ENCODE measurements around the gene PBX1. TPM values are rescaled to one million over a fixed set of nuclear protein-coding genes. Genes with fewer than 3 reads are reported as not detected.

PBX1 gene
- total RNA-seq, 2 experiments from 2014 or later, result 0.17 TPM

GRCh38 chr1:164569866-164570265 lies 10.9 kb downstream of the PBX1 start:
- CTCF ChIA-PET, result no interaction called here
- no peaks in the 10 kb centered on the region for H3K9me3 Mint-ChIP-seq
- POLR2A ChIA-PET, result no interaction called here
- no peak for DNase-seq
- no peak overlapping the region for H3K27ac Mint-ChIP-seq
- H3K27me3 Mint-ChIP-seq, result no peaks in the 10 kb centered on the region
- H3K4me3 Mint-ChIP-seq, result no peak overlapping the region
- H3K36me3 Mint-ChIP-seq, result no peaks in the 10 kb centered on the region
- no peaks in the 10 kb centered on the region for H3K4me1 Mint-ChIP-seq (ENCODE audit: low read depth)
- intact Hi-C loops (cut with micrococcal nuclease), result no loop called here

- H3K4me1 Mint-ChIP-seq (ENCODE audit: low read depth), result no peaks in the 10 kb centered on the region
- no peak for DNase-seq
- ChIA-PET POLR2A (no interaction called here), CTCF (no interaction called here)
- intact Hi-C loops (cut with micrococcal nuclease), result no loop called here
- no peak overlapping the region for H3K27ac Mint-ChIP-seq
- H3K36me3 Mint-ChIP-seq, result no peaks in the 10 kb centered on the region
- H3K4me3 Mint-ChIP-seq, result no peak overlapping the region
- peaks cover 2% of the 10 kb centered on the region for H3K9me3 Mint-ChIP-seq
- no peaks in the 10 kb centered on the region for H3K27me3 Mint-ChIP-seq
Measured at GRCh38 chr1:164571333-164571732, 12.3 kb downstream of the PBX1 start.

DNA sequence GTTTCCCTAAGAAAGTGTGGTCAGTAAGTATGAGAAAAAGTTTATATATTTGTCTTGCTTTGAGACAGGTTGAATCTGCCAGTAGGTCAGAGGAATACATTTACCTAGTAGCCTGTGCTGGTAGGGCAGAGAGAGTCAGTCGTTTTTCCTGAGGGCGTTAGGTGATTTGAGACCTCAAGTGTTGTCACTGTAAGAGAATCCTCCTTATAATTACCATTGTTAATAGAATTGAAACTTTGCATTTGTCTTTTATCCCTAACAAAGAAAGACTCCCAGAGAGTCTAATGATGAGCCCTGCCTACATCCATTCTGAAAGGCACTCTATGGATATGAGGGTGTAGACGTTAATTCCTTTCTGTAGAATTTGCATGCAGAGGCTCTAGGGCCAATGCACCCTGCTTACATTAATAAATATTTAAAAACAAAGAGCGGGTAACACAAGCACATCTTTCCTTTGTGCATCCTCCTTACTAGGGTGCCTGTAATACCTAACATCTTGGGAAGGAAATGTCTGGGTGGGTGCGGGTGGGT lies 16.4 kb downstream of the PBX1 start:
- CTCF ChIA-PET, result no interaction called here
- no peaks in the 10 kb centered on the region for H3K27me3 Mint-ChIP-seq
- H3K27ac Mint-ChIP-seq, result no peak overlapping the region
- DNase-seq, result no peak
- POLR2A ChIA-PET, result no interaction called here
- intact Hi-C loops (cut with micrococcal nuclease), result no loop called here
- H3K36me3 Mint-ChIP-seq, result no peaks in the 10 kb centered on the region
- H3K9me3 Mint-ChIP-seq, result peaks cover 2% of the 10 kb centered on the region
- no peak overlapping the region for H3K4me3 Mint-ChIP-seq
- no peaks in the 10 kb centered on the region for H3K4me1 Mint-ChIP-seq (ENCODE audit: low read depth)

DNA sequence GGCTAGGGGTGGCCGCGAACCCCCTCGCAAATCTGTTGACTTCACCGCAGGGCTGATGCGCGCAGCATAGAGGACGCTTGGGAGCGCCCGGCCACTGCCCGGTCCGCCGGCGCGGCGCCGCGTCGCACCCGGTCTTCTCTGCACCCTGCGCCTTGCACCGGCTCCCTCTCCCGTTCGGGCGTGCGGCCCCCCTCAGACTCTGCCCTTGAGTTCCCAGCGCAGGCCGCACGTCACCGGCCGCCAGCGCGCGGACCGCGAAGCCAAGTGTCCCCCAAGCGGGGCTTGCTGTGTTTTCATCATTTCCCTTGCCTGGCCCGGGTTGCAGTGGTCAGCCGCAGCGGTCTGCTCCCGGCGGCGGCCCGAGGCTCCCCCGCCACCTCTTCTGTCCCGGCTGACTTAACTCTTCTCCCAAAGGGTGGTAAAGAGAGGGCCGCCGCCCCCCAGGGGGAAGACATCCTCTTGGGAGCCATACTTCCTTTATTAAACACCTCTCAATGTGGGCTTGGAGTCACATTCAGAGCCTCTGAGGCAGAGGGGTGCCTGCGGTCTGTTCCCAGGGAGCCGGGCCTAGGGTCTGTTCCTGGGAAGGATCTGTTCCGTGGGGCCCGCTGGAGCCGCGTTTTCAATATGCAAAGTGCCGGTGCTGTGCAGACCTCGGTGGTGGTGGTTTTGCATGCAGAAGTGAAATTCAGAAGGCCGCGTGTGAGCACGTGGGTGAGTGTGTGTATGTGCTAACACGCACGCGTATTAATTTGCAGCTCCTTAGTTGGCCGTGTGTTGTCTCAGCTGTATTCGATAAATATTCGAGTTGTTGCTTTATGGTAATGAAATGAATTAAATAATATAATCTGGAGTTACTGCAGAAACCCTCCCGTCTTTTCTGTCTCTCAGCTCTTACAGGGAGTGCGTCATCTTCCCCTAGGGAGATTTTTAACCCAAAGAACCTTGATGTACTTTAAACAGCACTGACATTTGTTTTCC lies 17.6 kb downstream of the PBX1 start:
- CTCF ChIA-PET, result no interaction called here
- H3K27ac Mint-ChIP-seq, result no peak overlapping the region
- POLR2A ChIA-PET, result interaction anchor here (0.6 kb wide), 1 partner anchor 20 kb away, joined by 3 read pairs; no protein-coding TSS in a partner anchor
- intact Hi-C loops (cut with micrococcal nuclease), result no loop called here
- H3K36me3 Mint-ChIP-seq, result no peaks in the 10 kb centered on the region
- H3K27me3 Mint-ChIP-seq, result no peaks in the 10 kb centered on the region
- DNase-seq, result no peak
- peaks cover 2% of the 10 kb centered on the region for H3K9me3 Mint-ChIP-seq
- H3K4me1 Mint-ChIP-seq (ENCODE audit: low read depth), result no peaks in the 10 kb centered on the region
- H3K4me3 Mint-ChIP-seq, result no peak overlapping the region

- intact Hi-C loops (cut with micrococcal nuclease), result no loop called here
- Mint-ChIP-seq H3K27me3 (no peaks in the 10 kb centered on the region), H3K36me3 (no peaks in the 10 kb centered on the region), H3K4me1 (ENCODE audit: low read depth) (no peaks in the 10 kb centered on the region), H3K4me3 (no peak overlapping the region), H3K9me3 (peaks cover 2% of the 10 kb centered on the region), H3K27ac (no peak overlapping the region)
- no peak for DNase-seq
- ChIA-PET POLR2A (interaction anchor here (0.6 kb wide), 1 partner anchor 21 kb away, joined by 3 read pairs; no protein-coding TSS in a partner anchor), CTCF (no interaction called here)
Measured at GRCh38 chr1:164577291-164577690, 18.3 kb downstream of the PBX1 start.

GRCh38 chr1:164578479-164579200 lies 19.7 kb downstream of the PBX1 start:
- Mint-ChIP-seq H3K27me3 (no peaks in the 10 kb centered on the region), H3K27ac (no peak overlapping the region), H3K4me1 (ENCODE audit: low read depth) (no peaks in the 10 kb centered on the region), H3K4me3 (no peak overlapping the region), H3K9me3 (peaks cover 2% of the 10 kb centered on the region), H3K36me3 (no peaks in the 10 kb centered on the region)
- POLR2A ChIA-PET, result no interaction called here
- CTCF ChIA-PET, result interaction anchor here (0.7 kb wide), 1 partner anchor 1077 kb away, joined by 3 read pairs; no protein-coding TSS in a partner anchor
- intact Hi-C loops (cut with micrococcal nuclease), result no loop called here
- DNase-seq, result no peak

GRCh38 chr1:164579381-164579780 lies 20.4 kb downstream of the PBX1 start:
- no peak for DNase-seq
- Mint-ChIP-seq H3K9me3 (peaks cover 2% of the 10 kb centered on the region), H3K27me3 (no peaks in the 10 kb centered on the region), H3K4me3 (no peak overlapping the region), H3K36me3 (no peaks in the 10 kb centered on the region), H3K4me1 (ENCODE audit: low read depth) (no peaks in the 10 kb centered on the region), H3K27ac (no peak overlapping the region)
- ChIA-PET POLR2A (no interaction called here), CTCF (no interaction called here)
- intact Hi-C loops (cut with micrococcal nuclease), result no loop called here

DNA sequence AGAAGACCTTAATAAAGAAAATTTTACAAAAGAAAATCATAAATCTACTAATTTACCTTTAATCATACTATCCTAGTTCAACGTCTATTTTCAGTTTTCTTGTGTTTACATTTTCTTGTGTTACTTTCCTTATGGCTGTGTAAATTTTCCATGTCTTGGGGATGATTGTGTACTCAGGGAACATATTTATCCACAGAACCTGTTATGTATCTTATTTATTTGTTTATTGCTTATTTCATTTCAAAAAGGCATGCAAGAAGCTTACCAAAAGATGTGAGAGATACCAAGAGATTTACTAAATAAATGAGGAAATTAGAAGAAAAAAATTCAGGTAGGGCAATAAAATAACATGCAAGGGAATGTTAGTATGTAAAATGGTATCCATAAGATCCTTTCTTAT lies 22.8 kb downstream of the PBX1 start:
- Mint-ChIP-seq H3K4me3 (no peak overlapping the region), H3K27me3 (no peaks in the 10 kb centered on the region), H3K27ac (no peak overlapping the region), H3K9me3 (no peaks in the 10 kb centered on the region), H3K4me1 (ENCODE audit: low read depth) (no peaks in the 10 kb centered on the region), H3K36me3 (no peaks in the 10 kb centered on the region)
- CTCF ChIA-PET, result no interaction called here
- no peak for DNase-seq
- POLR2A ChIA-PET, result no interaction called here
- intact Hi-C loops (cut with micrococcal nuclease), result no loop called here

DNA sequence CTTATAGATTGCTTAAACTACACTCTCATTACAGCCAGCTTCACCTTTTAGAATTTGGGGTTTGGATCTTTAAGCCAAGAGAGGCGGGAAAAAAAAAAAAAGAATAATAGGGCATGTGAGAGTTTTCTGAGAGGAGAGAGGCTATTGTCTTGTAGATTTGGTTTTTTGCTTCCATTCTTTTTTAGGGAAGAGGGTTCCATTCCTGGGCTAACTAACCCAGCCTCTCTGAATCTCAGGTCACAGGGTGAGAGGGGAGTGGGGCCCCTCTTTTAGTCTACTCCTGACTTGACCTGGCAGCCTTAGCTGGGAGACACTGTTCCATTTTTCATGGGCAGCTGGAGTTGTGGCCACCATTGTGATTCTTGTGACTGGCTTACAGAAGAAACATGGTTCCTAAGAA lies 24.2 kb downstream of the PBX1 start:
- H3K4me1 Mint-ChIP-seq (ENCODE audit: low read depth), result no peaks in the 10 kb centered on the region
- ChIA-PET POLR2A (no interaction called here), CTCF (interaction anchor here (0.8 kb wide), 1 partner anchor 493 kb away, joined by 6 read pairs; no protein-coding TSS in a partner anchor)
- no peaks in the 10 kb centered on the region for H3K27me3 Mint-ChIP-seq
- H3K9me3 Mint-ChIP-seq, result no peaks in the 10 kb centered on the region
- no peaks in the 10 kb centered on the region for H3K36me3 Mint-ChIP-seq
- intact Hi-C loops (cut with micrococcal nuclease), result no loop called here
- no peak overlapping the region for H3K4me3 Mint-ChIP-seq
- H3K27ac Mint-ChIP-seq, result no peak overlapping the region
- no peak for DNase-seq

- CTCF ChIA-PET, result interaction anchor here (0.8 kb wide), 1 partner anchor 494 kb away, joined by 6 read pairs; no protein-coding TSS in a partner anchor
- H3K4me1 Mint-ChIP-seq (ENCODE audit: low read depth), result no peaks in the 10 kb centered on the region
- DNase-seq, result no peak
- intact Hi-C loops (cut with micrococcal nuclease), result no loop called here
- POLR2A ChIA-PET, result no interaction called here
- no peaks in the 10 kb centered on the region for H3K36me3 Mint-ChIP-seq
- H3K9me3 Mint-ChIP-seq, result no peaks in the 10 kb centered on the region
- H3K4me3 Mint-ChIP-seq, result no peak overlapping the region
- H3K27ac Mint-ChIP-seq, result no peak overlapping the region
- no peaks in the 10 kb centered on the region for H3K27me3 Mint-ChIP-seq
Measured at GRCh38 chr1:164583835-164584539, 25.0 kb downstream of the PBX1 start.

- ChIA-PET POLR2A (no interaction called here), CTCF (no interaction called here)
- no peak overlapping the region for H3K27ac Mint-ChIP-seq
- DNase-seq, result no peak
- no peaks in the 10 kb centered on the region for H3K36me3 Mint-ChIP-seq
- H3K27me3 Mint-ChIP-seq, result no peaks in the 10 kb centered on the region
- intact Hi-C loops (cut with micrococcal nuclease), result no loop called here
- H3K4me1 Mint-ChIP-seq (ENCODE audit: low read depth), result no peaks in the 10 kb centered on the region
- no peak overlapping the region for H3K4me3 Mint-ChIP-seq
- no peaks in the 10 kb centered on the region for H3K9me3 Mint-ChIP-seq
Measured at GRCh38 chr1:164586591-164586990, 27.6 kb downstream of the PBX1 start.

Measured in activated CD4-positive, alpha-beta memory T cell treated with anti-CD3 and anti-CD28 coated beads for 36 hours (primary cell).